ENCODE results near the gene NRGN.

Gene NRGN

GRCh38 chr11:124751741-124752470, 12.2 kb downstream of the NRGN start, which contains the start of gene VSIG2:
Gene VSIG2 (minus strand): TSS chr11:124752255. CDS start chr11:124752137, 118 bp downstream.
- in situ Hi-C loops (cut with HindIII; ENCODE audit: low pct_ligation_motif_present, low sequenced_read_pairs): no loop called here
- no peak within 1 kb of the TSS for H3K27ac ChIP-seq

GRCh38 chr11:124752471-124753102, 12.8 kb downstream of the NRGN start:
- no peak overlapping the region for H3K27ac ChIP-seq
- no peak for TF ChIP-seq CTCF (IDR thresholded peaks at IDR 0.05; ENCODE audit: low read depth, low read length, missing control alignments)
- in situ Hi-C loops (cut with HindIII; ENCODE audit: low pct_ligation_motif_present, low sequenced_read_pairs): no loop called here
- no peaks in the 10 kb centered on the region for H3K36me3 ChIP-seq (replicated peaks)
- no peak for DNase-seq
- no peak overlapping the region for H3K4me3 ChIP-seq (ENCODE audit: low read depth, low read length)
- no peaks in the 10 kb centered on the region for H3K27me3 ChIP-seq (replicated peaks)

More at GRCh38 chr11:124751741-124752470, 12.2 kb downstream of the NRGN start, which contains the start of gene VSIG2:
- TF ChIP-seq CTCF (IDR thresholded peaks at IDR 0.05; ENCODE audit: low read depth, low read length, missing control alignments): no peak
- DNase-seq: no peak
- Histone ChIP-seq H3K4me3 (ENCODE audit: low read depth, low read length) (no peak within 1 kb of the TSS), H3K27me3 (replicated peaks) (no peaks in the 10 kb centered on the region), H3K36me3 (replicated peaks) (no peaks in the 10 kb centered on the region)

GRCh38 chr11:124753205-124753604, 13.5 kb downstream of the NRGN start:
- Histone ChIP-seq H3K36me3 (replicated peaks) (no peaks in the 10 kb centered on the region), H3K27me3 (replicated peaks) (no peaks in the 10 kb centered on the region), H3K27ac (no peak overlapping the region), H3K4me3 (ENCODE audit: low read depth, low read length) (no peak overlapping the region)
- in situ Hi-C loops (cut with HindIII; ENCODE audit: low pct_ligation_motif_present, low sequenced_read_pairs): no loop called here
- TF ChIP-seq CTCF (IDR thresholded peaks at IDR 0.05; ENCODE audit: low read depth, low read length, missing control alignments): no peak
- DNase-seq: no peak

GRCh38 chr11:124753624-124754023, 13.9 kb downstream of the NRGN start:
- in situ Hi-C loops (cut with HindIII; ENCODE audit: low pct_ligation_motif_present, low sequenced_read_pairs): no loop called here
- TF ChIP-seq CTCF (IDR thresholded peaks at IDR 0.05; ENCODE audit: low read depth, low read length, missing control alignments): no peak
- Histone ChIP-seq H3K4me3 (ENCODE audit: low read depth, low read length) (no peak overlapping the region), H3K27me3 (replicated peaks) (no peaks in the 10 kb centered on the region), H3K27ac (no peak overlapping the region), H3K36me3 (replicated peaks) (no peaks in the 10 kb centered on the region)
- no peak for DNase-seq

- no peak for TF ChIP-seq CTCF (IDR thresholded peaks at IDR 0.05; ENCODE audit: low read depth, low read length, missing control alignments)
- no peaks in the 10 kb centered on the region for H3K27me3 ChIP-seq (replicated peaks)
- in situ Hi-C loops (cut with HindIII; ENCODE audit: low pct_ligation_motif_present, low sequenced_read_pairs): no loop called here
- DNase-seq: no peak
- H3K4me3 ChIP-seq (ENCODE audit: low read depth, low read length): no peak overlapping the region
- H3K27ac ChIP-seq: no peak overlapping the region
- no peaks in the 10 kb centered on the region for H3K36me3 ChIP-seq (replicated peaks)
Measured at GRCh38 chr11:124754309-124754708, 14.6 kb downstream of the NRGN start.
